Panc1 (cell line): ENCODE data around the gene NBEAL2. TPM values are rescaled to one million over a fixed set of nuclear protein-coding genes. Genes with fewer than 3 reads are reported as not detected.

Experiments
- ATAC-seq: fragments of 200-7000 bp; cut with Tn5 transposase; 2 replicates; pipeline ENCODE4 v1.9.1; 2020; ENCODE audit warnings: mild to moderate bottlenecking, moderate library complexity
- BruUV-seq: library from RNA; stranded (reverse); fragments of 400-500 nt; replicated peaks from 2 replicates; lab custom pipeline; 2021; lab: Mats Ljungman, UMichigan
- CTCF ChIA-PET: fragments of 300-600 bp; sonication (Branson Sonifier 250); formaldehyde crosslinking; loops from one replicate; lab custom pipeline; 2022; ENCODE audit warnings: antibody characterized with exemption; lab: Charles Lee
- POLR2A ChIA-PET: fragments of 300-600 bp; sonication (Branson Sonifier 250); formaldehyde crosslinking; loops from one replicate; lab custom pipeline; 2022; ENCODE audit warnings: antibody characterized with exemption; lab: Charles Lee
- DNase-seq: peaks from one replicate; pipeline ENCODE4 v3.0.0-alpha.2; 2010; ENCODE audit warnings: low read depth, low spot score
- H3K27ac ChIP-seq: 2 replicates; pipeline ENCODE4 v1.5.1; 2011; ENCODE audit warnings: mild to moderate bottlenecking, low read length, inconsistent platforms
- H3K27me3 ChIP-seq: fragments of 200-500 bp; sonication (Bioruptor generic); 2 replicates; pipeline ENCODE4 v1.6.0; 2014; ENCODE audit warnings: low read length, inconsistent platforms; ENCODE audit not compliant: control insufficient read depth, insufficient read depth
- H3K36me3 ChIP-seq: fragments of 200-500 bp; sonication (Bioruptor generic); 2 replicates; pipeline ENCODE4 v1.5.1; 2014; ENCODE audit warnings: inconsistent platforms, mild to moderate bottlenecking, low read length, moderate library complexity; ENCODE audit not compliant: control insufficient read depth, insufficient read depth
- H3K4me1 ChIP-seq: 2 replicates; pipeline ENCODE4 v1.5.1; 2011; ENCODE audit warnings: inconsistent platforms, mild to moderate bottlenecking, low read length, moderate library complexity; ENCODE audit not compliant: control insufficient read depth, insufficient read depth
- H3K4me3 ChIP-seq, 2 experiments: 2 replicates each; pipeline ENCODE4 v1.5.1; 2011 to 2012; ENCODE audit warnings: low read depth in 2 of 2, low read length in 2 of 2, mild to moderate bottlenecking in 2 of 2, inconsistent platforms in 1 of 2, moderate library complexity in 1 of 2
- H3K9me3 ChIP-seq: fragments of 200-500 bp; sonication (Bioruptor generic); 2 replicates; pipeline ENCODE4 v1.5.1; 2014; ENCODE audit warnings: low read depth, mild to moderate bottlenecking, inconsistent platforms, low read length, moderate library complexity; ENCODE audit not compliant: control insufficient read depth, insufficient read depth
- CTCF ChIP-seq: fragments of 450-650 bp; IDR thresholded peaks from 2 replicates; pipeline ENCODE4 v1.5.1; 2017; ENCODE audit warnings: mild to moderate bottlenecking
- POLR2AphosphoS5 ChIP-seq: IDR thresholded peaks from 2 replicates; pipeline ENCODE4 v1.6.1; 2012; ENCODE audit warnings: mild to moderate bottlenecking, low read depth, low read length, moderate library complexity
- REST ChIP-seq, 2 experiments: IDR thresholded peaks; 2 replicates each; pipeline ENCODE4 v1.6.1; 2011 to 2012; ENCODE audit warnings: low read depth in 2 of 2, control low read depth in 1 of 2, low read length in 1 of 2, mild to moderate bottlenecking in 1 of 2, moderate library complexity in 1 of 2; ENCODE audit not compliant: insufficient read depth in 1 of 2
- SIN3A ChIP-seq: IDR thresholded peaks from 2 replicates; pipeline ENCODE4 v1.6.1; 2012; ENCODE audit warnings: low read depth, mild to moderate bottlenecking, low read length, moderate library complexity, borderline replicate concordance; ENCODE audit not compliant: insufficient read depth
- TCF7L2 ChIP-seq: IDR thresholded peaks from 2 replicates; pipeline ENCODE4 v1.6.1; 2011; ENCODE audit warnings: mild to moderate bottlenecking, low read depth, low read length, inconsistent platforms
- in situ Hi-C: cut with HindIII; loops from 2 replicates; pipeline ENCODE4 v1.10.0; 2016; ENCODE audit warnings: low sequenced_read_pairs, low pct_unique_long_range_greater_than_20kb
- intact Hi-C: fragments of 100-400 bp; cut with micrococcal nuclease; formaldehyde crosslinking; loops from one replicate; pipeline ENCODE4 v1.10.0; 2022; ENCODE audit not compliant: unreplicated experiment
- total RNA-seq: library from RNA; stranded (reverse); gene quantifications from one replicate; pipeline ENCODE4 v1.2.1, GENCODE V29; 2021; ENCODE audit not compliant: unreplicated experiment

NBEAL2 gene
- total RNA-seq, 1 experiment from 2014 or later, result 38.8 TPM

GRCh38 chr3:47001731-47002170, 22.3 kb downstream of the NBEAL2 start:
- Histone ChIP-seq H3K4me1 (no peaks in the 10 kb centered on the region), H3K36me3 (0 out of 2 replicates have a peak, but pooled peaks cover 2% of the 10 kb centered on the region), H3K4me3 (no peak overlapping the region), H3K27me3 (no peaks in the 10 kb centered on the region), H3K9me3 (no peaks in the 10 kb centered on the region), H3K27ac (no peak overlapping the region)
- DNase-seq (no peak), ATAC-seq (no peak)
- in situ Hi-C loops (no loop called here), intact Hi-C loops (no loop called here)
- POLR2A ChIA-PET, result no interaction called here
- CTCF ChIA-PET, result no interaction called here
- TF ChIP-seq SIN3A (no peak), POLR2AphosphoS5 (no peak), TCF7L2 (no peak), REST (IDR thresholded peaks at IDR 0.05; ENCODE audit: insufficient read depth in 1 of 2, low read depth in 2 of 2, low read length in 1 of 2) (no peak), CTCF (no peak)
- no TSS peak for BruUV-seq

DNA sequence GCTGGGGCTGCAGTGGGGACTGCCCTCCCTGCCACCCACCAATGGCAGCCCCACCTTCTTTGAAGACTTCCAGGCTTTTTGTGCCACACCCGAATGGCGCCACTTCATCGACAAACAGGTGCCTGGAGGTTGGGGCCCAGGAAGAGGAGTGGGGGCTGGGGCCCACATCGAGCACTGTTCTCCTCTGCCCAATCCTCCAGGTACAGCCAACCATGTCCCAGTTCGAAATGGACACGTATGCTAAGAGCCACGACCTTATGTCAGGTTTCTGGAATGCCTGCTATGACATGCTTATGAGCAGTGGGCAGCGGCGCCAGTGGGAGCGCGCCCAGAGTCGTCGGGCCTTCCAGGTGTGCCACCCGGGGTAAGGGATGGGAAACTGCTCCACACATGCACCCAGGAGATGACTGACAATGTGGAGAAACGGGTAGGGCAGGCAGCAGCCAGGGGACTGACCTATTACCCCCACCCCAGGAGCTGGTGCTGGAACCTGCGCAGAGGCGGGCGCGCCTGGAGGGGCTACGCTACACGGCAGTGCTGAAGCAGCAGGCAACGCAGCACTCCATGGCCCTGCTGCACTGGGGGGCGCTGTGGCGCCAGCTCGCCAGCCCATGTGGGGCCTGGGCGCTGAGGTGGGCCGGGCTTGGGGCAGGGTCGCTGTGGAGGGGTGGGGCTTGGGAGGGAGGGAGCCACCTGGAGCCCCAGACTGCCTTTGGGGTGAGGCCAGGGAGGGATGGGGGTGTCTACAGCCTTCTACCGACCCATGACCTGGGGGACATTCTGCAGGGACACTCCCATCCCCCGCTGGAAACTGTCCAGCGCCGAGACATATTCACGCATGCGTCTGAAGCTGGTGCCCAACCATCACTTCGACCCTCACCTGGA, 22.9 kb downstream of the NBEAL2 start:
- DNase-seq, result no peak
- Histone ChIP-seq H3K36me3 (0 out of 2 replicates have a peak, but pooled peaks cover 2% of the 10 kb centered on the region), H3K27ac (no peak overlapping the region), H3K4me3 (no peak overlapping the region), H3K4me1 (no peaks in the 10 kb centered on the region), H3K27me3 (no peaks in the 10 kb centered on the region), H3K9me3 (no peaks in the 10 kb centered on the region)
- intact Hi-C loops, result no loop called here
- POLR2A ChIA-PET, result no interaction called here
- in situ Hi-C loops, result no loop called here
- no peak for TF ChIP-seq SIN3A
- TF ChIP-seq TCF7L2, result no peak
- TF ChIP-seq REST (IDR thresholded peaks at IDR 0.05; ENCODE audit: insufficient read depth in 1 of 2, low read depth in 2 of 2, low read length in 1 of 2), result no peak
- TF ChIP-seq CTCF, result no peak
- no peak for TF ChIP-seq POLR2AphosphoS5
- BruUV-seq, result no TSS peak
- ATAC-seq, result no peak
- CTCF ChIA-PET, result no interaction called here
